NCI-H510A (cell line): ENCODE data around the gene ALK.

Source experiments
- DNase-seq: peaks from one replicate; lab custom pipeline; 2025; lab: John Stamatoyannopoulos, UW

The ALK gene

DNA sequence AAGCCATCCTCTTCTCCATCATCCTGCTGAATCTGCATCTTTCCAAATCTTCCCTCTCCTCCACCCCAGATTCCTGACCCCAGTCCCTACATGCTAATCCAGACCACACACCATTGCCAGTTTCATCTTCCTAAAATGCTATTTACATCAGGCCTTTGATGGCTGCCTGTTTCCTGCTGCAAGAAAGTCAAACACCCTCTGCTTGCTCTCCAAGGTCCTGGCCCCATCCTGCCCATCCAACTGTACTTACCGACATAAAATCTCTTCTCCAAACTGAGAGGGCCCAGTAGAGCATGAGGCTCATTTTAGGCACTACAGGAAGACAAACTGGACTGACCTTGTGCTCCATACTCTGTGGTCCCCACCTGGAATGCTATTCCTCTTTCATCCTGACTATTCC is 19.0 kb downstream of the ALK start:
- no peak for DNase-seq

- no peak for DNase-seq
These were observed 20.3 kb downstream of the ALK start for GRCh38 chr2:29900971-29901633.

GRCh38 chr2:29898999-29899398 is 22.4 kb downstream of the ALK start:
- DNase-seq: no peak

GRCh38 chr2:29894822-29895614 is 26.4 kb downstream of the ALK start:
- DNase-seq: no peak

- DNase-seq: no peak
These were observed 28.7 kb downstream of the ALK start for GRCh38 chr2:29892585-29893259.

DNA sequence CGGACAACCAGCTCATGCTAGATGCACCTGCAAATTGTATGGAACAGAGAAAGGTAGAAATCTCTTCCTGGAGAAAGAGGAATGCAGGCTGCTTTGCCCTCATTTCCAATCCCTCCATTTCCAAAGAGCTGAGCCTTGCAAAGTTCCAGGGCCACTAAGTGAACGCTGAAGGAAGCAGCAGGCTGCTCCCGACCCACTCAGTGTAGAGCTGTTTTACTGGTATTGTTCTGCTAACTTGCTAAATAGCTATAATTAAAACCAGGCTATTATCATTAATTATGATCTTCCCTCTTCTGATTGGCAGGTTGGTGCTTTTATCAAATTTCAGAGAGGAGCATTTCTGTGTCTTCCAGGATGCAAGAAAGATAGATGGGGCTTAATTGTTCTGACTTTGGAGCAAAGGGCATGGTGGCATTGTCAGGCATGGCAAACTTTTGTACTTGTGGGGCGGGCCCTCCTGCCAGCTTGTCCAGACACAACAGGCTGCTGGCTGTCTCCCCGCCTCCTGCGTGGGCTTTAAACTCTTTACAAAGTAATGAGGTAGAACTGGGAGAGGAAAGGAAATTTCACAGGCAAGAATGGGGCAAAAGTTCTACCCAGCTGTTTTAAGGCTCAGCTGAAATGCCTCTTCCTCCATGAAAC is 40.2 kb downstream of the ALK start:
- no peak for DNase-seq

- DNase-seq: no peak
These were observed 41.3 kb downstream of the ALK start for GRCh38 chr2:29880084-29880483.

GRCh38 chr2:29879456-29879855 is 41.9 kb downstream of the ALK start:
- DNase-seq: no peak

DNA sequence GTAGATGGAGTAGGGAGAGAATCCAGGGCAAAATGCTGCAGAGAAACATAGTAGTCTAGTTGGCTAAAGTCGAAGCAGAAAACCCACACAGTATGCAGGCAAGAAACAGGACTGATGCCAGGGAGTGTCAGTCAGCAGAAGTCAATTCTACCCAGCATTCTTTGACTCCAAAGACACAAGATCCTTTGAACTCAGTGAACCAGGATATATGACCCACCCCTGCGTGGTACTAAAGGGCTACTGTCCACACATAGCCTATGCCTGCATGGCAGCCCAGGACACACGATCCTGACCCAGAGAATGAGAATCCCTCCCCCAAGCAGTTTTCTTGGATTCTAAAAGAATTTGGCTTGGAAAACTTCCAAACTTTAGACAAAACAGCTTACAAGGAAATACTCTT is 42.5 kb downstream of the ALK start:
- no peak for DNase-seq

GRCh38 chr2:29876374-29876773 is 45.0 kb downstream of the ALK start:
- DNase-seq: no peak

DNA sequence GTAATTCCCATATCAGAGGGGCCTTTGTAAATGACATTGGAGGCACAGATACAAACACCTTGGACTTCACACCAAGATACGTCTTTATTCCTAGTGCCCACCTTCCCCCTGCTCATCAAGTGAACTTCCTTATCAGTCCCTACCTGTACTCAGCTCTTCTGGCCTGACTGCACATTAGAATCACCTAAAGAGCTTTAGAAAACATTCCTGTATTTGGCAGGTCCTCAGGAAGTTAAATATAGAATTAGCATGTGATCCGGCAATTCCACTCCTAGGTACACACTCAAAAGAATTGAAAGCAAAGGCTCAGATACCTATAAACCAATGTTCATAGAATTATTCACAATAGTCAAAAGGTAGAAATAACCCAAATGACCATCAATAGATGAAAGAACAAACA is 46.6 kb downstream of the ALK start:
- DNase-seq: no peak

GRCh38 chr2:29872870-29873269 is 48.5 kb downstream of the ALK start:
- no peak for DNase-seq

GRCh38 chr2:29871541-29871940 is 49.8 kb downstream of the ALK start:
- no peak for DNase-seq

DNA sequence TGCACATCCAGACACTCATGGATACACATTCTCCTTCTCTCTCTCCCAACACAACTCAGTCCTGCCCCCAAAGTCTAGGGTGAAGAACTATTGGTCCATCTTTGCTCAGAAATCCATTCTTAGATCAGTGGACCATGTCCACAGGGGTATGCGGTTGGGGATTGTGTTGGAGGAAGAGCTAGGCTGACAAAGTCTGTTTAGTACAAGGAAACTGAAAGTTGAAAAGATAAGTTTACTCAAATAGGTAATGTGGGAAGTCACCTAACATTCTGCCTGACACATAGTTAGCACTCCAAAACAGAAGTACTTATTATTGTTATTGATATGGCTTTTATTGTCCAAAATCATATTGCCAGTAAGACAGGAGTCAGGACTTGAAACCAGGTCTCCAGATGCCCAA is 55.9 kb downstream of the ALK start:
- no peak for DNase-seq

DNA sequence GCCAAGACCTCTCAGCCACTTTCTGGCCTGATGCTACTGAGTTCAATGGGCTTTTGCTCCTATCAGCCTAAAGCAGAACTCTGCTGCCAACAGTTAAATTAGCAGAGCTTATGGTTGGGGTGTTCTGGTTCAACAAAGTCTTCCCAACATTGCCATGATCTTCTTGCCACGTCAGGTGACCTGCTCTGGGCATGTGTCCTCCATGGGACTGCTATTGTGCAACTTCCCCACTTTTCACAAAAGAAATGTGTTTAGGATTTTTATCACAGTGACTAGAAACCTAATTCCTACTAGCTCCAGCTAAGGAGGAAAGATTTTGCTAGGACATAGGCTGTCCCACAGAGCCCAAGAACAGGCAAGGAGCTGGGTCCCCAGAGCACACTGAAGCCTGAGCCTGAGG is 56.4 kb downstream of the ALK start:
- DNase-seq: no peak

DNA sequence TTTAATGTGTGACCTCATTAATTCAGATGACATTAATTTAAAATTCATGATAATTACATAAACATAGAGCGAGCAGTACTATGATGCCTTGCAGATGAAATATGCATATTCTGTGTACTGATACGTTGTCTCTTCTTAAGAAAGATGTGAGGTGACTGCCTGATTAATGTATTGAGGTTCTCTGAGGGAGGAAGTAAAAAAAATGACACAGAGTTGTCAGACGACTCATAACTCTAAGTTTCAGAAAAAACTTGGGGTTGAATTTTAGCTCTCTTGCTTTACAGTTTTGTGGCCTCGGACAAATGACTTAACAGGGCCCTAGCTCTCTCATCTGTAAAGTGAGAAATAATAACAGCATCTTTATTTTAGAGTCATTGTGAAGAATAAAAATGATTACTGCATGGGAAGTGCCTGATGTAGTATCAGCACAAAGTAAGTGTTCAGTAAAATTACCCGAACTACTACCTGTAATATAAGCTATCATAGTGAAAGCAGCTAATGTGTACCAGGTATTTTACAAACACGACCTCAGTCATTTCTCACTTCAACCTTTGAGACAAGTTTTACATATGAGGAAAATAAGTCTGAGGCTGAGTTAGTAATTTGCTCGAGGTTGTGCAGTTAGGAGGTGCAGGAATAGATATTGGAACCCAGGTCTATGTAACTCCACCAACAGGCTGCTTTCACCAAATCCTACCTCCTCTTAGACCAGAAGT is 65.3 kb downstream of the ALK start:
- DNase-seq: no peak

GRCh38 chr2:29850794-29851193 is 70.6 kb downstream of the ALK start:
- no peak for DNase-seq

DNA sequence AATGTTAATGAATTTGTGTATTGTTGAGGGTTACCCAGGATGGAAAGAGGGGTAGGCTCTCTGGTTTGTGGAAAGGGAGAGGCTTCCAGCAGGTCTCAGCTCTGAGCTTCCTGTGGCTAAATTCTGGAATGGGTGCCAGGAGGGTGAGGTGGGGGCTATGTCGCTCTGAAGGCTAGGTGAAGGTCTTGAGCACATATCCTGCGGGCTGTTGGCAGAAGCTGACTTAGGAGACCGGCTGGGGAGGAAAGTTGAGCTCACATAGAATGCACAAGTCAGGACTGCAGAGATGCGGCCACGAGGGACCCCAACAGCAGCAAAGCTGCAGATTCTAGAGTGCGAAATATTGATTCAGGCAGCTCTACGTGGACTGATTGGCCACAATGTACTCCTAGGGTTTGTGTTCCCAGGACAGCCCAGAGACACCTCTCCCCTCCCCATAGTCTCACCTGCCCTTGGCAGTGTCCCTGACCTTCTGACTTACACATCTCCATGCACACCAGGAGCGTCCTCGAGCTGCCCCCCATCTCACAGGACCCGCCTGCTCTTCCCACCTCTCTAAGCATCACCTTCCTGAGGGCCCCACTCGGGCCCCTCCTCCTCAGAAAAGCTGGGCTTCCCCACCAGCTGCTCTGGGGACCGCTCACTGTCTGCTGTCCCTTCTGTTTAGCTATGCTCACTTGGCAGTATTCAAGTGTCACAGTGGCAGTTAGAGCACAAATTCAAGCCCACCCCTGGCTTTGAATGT is 72.6 kb downstream of the ALK start:
- DNase-seq: no peak

- DNase-seq: no peak
These were observed 73.5 kb downstream of the ALK start for GRCh38 chr2:29847886-29848285.

GRCh38 chr2:29844713-29845326 is 76.6 kb downstream of the ALK start:
- no peak for DNase-seq
